Mesendoderm (in vitro differentiated cells): ENCODE data around the gene PTPN21.
A peak's percentile ranks its signal among the peaks of the same experiment; 100 is the strongest.

Experiments used
- DNase-seq: peaks from one replicate; pipeline ENCODE4 v3.0.0; 2013
- H2AK5ac ChIP-seq: 2 replicates; pipeline ENCODE4 v1.6.1; 2013; ENCODE audit warnings: low read length, inconsistent platforms
- H2BK120ac ChIP-seq: 2 replicates; pipeline ENCODE4 v1.6.1; 2013; ENCODE audit warnings: low read depth, mild to moderate bottlenecking, low read length, moderate library complexity, mixed read lengths
- H2BK15ac ChIP-seq: replicated peaks from 2 replicates; pipeline ENCODE4 v1.6.1; 2013; ENCODE audit warnings: low read depth, mild to moderate bottlenecking, moderate library complexity
- H2BK5ac ChIP-seq: 2 replicates; pipeline ENCODE4 v1.6.1; 2013; ENCODE audit warnings: low read length, inconsistent platforms
- H3K18ac ChIP-seq: 2 replicates; pipeline ENCODE4 v1.6.1; 2013; ENCODE audit warnings: mild to moderate bottlenecking, low read length, mixed read lengths
- H3K23ac ChIP-seq: one replicate; pipeline ENCODE4 v1.6.1; 2013; ENCODE audit warnings: low read length
- H3K27ac ChIP-seq: 2 replicates; pipeline ENCODE4 v1.5.1; 2013; ENCODE audit warnings: low read depth, mild to moderate bottlenecking, inconsistent platforms, low read length, moderate library complexity
- H3K27me3 ChIP-seq: 2 replicates; pipeline ENCODE4 v1.6.1; 2013; ENCODE audit warnings: low read length, control low read depth, mild to moderate bottlenecking, inconsistent platforms; ENCODE audit not compliant: insufficient read depth, poor library complexity
- H3K36me3 ChIP-seq: 2 replicates; pipeline ENCODE4 v1.6.1; 2013; ENCODE audit warnings: low read length, inconsistent platforms; ENCODE audit not compliant: control insufficient read depth, insufficient read depth
- H3K4ac ChIP-seq: one replicate; pipeline ENCODE4 v1.6.1; 2013; ENCODE audit warnings: low read depth, mild to moderate bottlenecking, low read length, moderate library complexity
- H3K4me1 ChIP-seq: 2 replicates; pipeline ENCODE4 v1.6.1; 2013; ENCODE audit warnings: low read depth, low read length, inconsistent platforms; ENCODE audit not compliant: control insufficient read depth
- H3K4me2 ChIP-seq: 2 replicates; pipeline ENCODE4 v1.6.1; 2013; ENCODE audit warnings: low read length
- H3K4me3 ChIP-seq: 2 replicates; pipeline ENCODE4 v1.5.1; 2013; ENCODE audit warnings: mild to moderate bottlenecking, low read length
- H3K56ac ChIP-seq: one replicate; pipeline ENCODE4 v1.6.1; 2013; ENCODE audit warnings: low read length
- H3K79me1 ChIP-seq: 2 replicates; pipeline ENCODE4 v1.6.1; 2013; ENCODE audit warnings: low read length, inconsistent platforms
- H3K79me2 ChIP-seq: 2 replicates; pipeline ENCODE4 v1.6.1; 2013; ENCODE audit warnings: mild to moderate bottlenecking, low read length; ENCODE audit not compliant: control insufficient read depth, insufficient read depth
- H3K9ac ChIP-seq: 2 replicates; pipeline ENCODE4 v1.6.1; 2013; ENCODE audit warnings: low read length, inconsistent platforms
- H4K5ac ChIP-seq: one replicate; pipeline ENCODE4 v1.6.1; 2013; ENCODE audit warnings: low read length
- H4K8ac ChIP-seq: one replicate; pipeline ENCODE4 v1.6.1; 2013; ENCODE audit warnings: low read depth, mild to moderate bottlenecking, control low read depth, low read length, moderate library complexity
- WGBS: extraction: QIAGEN DNeasy Blood & Tissue Kit; methylation state at CpG from one replicate; pipeline ENCODE4 v1.1.7; 2013; ENCODE audit warnings: low lambda C conversion rate, missing lambda C conversion rate; ENCODE audit not compliant: insufficient coverage; ENCODE audit errors: extremely low coverage; 5-methylcytosine and 5-hydroxymethylcytosine counted together

PTPN21 gene

DNA sequence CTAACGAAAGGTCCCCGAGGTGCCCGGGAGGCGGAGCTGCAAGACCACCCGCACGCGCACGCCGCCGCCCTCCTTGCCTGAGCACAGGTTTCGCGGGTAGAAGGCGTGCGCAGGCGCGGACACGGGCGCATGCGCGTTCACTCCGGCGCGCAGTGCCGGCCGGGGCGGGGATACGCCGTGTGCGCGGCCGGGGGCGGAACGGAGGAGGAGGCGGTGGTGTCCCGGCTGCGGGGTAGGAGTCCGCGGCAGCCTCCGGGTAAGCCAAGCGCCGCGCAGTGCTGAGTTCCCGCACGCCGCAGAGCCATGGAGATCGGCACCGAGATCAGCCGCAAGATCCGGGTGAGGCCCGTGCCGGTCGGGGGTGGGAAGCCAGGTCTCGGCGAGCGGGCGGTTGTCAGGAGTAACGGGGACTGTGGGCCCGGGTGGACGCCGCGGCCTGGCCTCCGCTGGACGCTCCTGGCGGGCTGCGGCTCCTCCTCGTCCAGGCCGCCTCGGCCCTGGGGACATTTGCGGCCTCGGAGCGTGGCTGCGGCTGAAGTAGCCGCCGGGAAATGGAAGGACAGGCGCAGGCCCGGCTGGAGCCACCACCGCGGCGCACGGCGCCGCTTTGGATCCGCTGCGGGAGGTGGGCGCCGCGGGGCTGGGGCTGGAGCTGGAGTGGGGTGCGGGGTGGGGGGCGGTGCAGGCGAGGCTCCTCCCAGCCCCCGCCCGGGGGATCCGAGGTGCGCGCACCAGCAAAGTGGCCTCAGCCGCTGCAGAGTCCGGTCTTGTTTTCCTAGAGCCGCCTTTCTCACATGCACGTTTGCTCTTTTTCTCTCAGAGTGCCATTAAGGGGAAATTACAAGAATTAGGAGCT is 8.3 kb upstream of the PTPN21 start, which contains the start of gene ZC3H14:
Gene ZC3H14, plus strand, starts transcription at position 207 of the 856 bp plus-strand sequence. Its CDS starts 97 bp downstream, at position 304.
- Histone ChIP-seq H3K4ac (peak within 1 kb of the TSS; percentile 40), H3K9ac (peak within 1 kb of the TSS; percentile 98), H3K79me1 (peaks cover 2% of the 10 kb centered on the region), H3K23ac (peak within 1 kb of the TSS; percentile 80), H2AK5ac (peak within 1 kb of the TSS; percentile 32), H3K4me2 (peak within 1 kb of the TSS; percentile 74), H3K36me3 (peaks cover 2% of the 10 kb centered on the region), H3K4me3 (peak within 1 kb of the TSS; percentile 98), H2BK5ac (peak within 1 kb of the TSS; percentile 88), H3K27me3 (no peaks in the 10 kb centered on the region), H3K56ac (peak within 1 kb of the TSS; percentile 99), H3K4me1 (peaks cover 5% of the 10 kb centered on the region), H4K8ac (no peak within 1 kb of the TSS), H3K18ac (peak within 1 kb of the TSS; percentile 97), H2BK15ac (no peak within 1 kb of the TSS), H2BK120ac (no peak within 1 kb of the TSS), H3K79me2 (peaks cover 16% of the 10 kb centered on the region), H3K27ac (peak within 1 kb of the TSS; percentile 97), H4K5ac (peak within 1 kb of the TSS; percentile 99)
- WGBS = no CpG with 5 or more reads among the region's 99 CpGs
- DNase-seq = peak; percentile 93

DNA sequence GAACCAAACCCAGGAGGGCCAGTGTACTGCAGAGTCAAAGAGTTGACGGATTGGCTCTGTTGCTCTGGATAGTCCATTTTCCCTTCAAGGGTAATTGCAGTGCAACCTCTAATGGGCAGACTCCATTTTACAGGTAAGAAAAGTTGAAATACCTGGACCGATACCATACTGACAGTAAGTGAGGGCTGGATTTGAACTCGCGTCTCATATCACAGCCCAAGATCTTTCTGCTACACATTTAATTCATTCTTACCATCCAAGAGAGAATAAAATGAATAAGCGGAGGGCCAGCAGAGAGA is 7.7 kb upstream of the PTPN21 start:
- Histone ChIP-seq H3K4me3 (peak overlapping the region; percentile 21), H3K4me2 (peak overlapping the region; percentile 74), H4K8ac (no peak overlapping the region), H3K9ac (peak overlapping the region; percentile 80), H4K5ac (peak overlapping the region; percentile 99), H3K4me1 (peaks cover 5% of the 10 kb centered on the region), H3K56ac (peak overlapping the region; percentile 85), H3K27me3 (no peaks in the 10 kb centered on the region), H2BK5ac (no peak overlapping the region), H2BK15ac (no peak overlapping the region), H3K36me3 (no peaks in the 10 kb centered on the region), H2BK120ac (no peak overlapping the region), H3K4ac (peak overlapping the region; percentile 40), H2AK5ac (no peak overlapping the region), H3K18ac (peak overlapping the region; percentile 22), H3K79me2 (peaks cover 16% of the 10 kb centered on the region), H3K23ac (peak overlapping the region; percentile 50), H3K79me1 (no peaks in the 10 kb centered on the region), H3K27ac (no peak overlapping the region)
- WGBS = no CpG with 5 or more reads among the region's 5 CpGs
- no peak for DNase-seq

DNA sequence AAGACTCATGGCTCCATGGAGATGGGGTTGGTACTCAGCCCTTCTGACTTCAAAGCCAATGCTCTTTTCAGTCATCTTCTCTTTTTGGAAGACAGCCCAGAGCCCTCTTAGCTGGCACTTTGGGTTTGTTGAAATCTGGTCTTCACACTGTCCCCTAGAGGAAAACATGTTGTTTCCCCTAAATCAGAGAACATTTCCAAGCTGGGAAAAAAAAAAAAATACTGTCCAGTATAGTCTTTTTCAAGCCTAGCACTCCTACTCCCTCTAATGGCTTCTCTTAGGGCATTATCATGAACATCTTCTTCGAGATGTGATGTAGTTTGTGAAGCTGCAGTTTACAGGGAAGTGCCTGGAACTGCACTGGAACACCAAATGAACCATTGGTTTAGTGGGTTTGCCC is 5.0 kb upstream of the PTPN21 start:
- no peak overlapping the region for H3K23ac ChIP-seq
- no peak overlapping the region for H2BK120ac ChIP-seq
- WGBS = no CpG with 5 or more reads among the region's 1 CpG
- H4K5ac ChIP-seq = no peak overlapping the region
- H3K79me2 ChIP-seq = peaks cover 13% of the 10 kb centered on the region
- no peaks in the 10 kb centered on the region for H3K36me3 ChIP-seq
- H3K4me1 ChIP-seq = peaks cover 5% of the 10 kb centered on the region
- no peak overlapping the region for H3K18ac ChIP-seq
- H3K4me2 ChIP-seq = no peak overlapping the region
- no peaks in the 10 kb centered on the region for H3K79me1 ChIP-seq
- no peak overlapping the region for H3K4me3 ChIP-seq
- H3K9ac ChIP-seq = no peak overlapping the region
- no peak overlapping the region for H2BK15ac ChIP-seq
- H3K56ac ChIP-seq = no peak overlapping the region
- DNase-seq = peak; percentile 52
- no peak overlapping the region for H3K27ac ChIP-seq
- no peak overlapping the region for H2AK5ac ChIP-seq
- H2BK5ac ChIP-seq = no peak overlapping the region
- no peaks in the 10 kb centered on the region for H3K27me3 ChIP-seq
- no peak overlapping the region for H3K4ac ChIP-seq
- H4K8ac ChIP-seq = no peak overlapping the region

DNA sequence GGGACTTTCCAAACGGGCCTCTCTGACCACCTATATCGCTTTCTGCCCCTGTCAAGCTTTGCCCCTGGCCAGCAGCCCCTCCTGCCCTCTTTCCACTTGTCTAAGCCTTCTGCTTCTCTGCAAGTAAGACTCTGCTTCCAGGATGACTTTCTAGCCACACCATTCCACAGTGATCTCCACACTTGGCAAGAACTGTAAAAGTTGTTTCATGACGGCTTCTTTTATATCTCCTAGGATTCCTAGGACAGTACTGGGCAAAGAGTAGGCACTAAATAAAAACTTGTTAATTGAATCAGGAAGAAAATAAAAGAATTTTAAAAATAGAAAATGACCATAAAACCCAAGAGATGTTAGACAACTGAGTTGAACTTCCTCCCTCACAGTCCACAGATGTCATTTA is 1.8 kb upstream of the PTPN21 start:
- Histone ChIP-seq H2AK5ac (no peak overlapping the region), H2BK120ac (no peak overlapping the region), H2BK15ac (no peak overlapping the region), H3K9ac (no peak overlapping the region), H3K56ac (no peak overlapping the region), H3K79me1 (peaks cover 2% of the 10 kb centered on the region), H3K27me3 (no peaks in the 10 kb centered on the region), H3K4ac (no peak overlapping the region), H3K4me2 (no peak overlapping the region), H3K36me3 (no peaks in the 10 kb centered on the region), H3K18ac (no peak overlapping the region), H4K8ac (no peak overlapping the region), H3K4me1 (no peaks in the 10 kb centered on the region), H3K23ac (no peak overlapping the region), H3K4me3 (no peak overlapping the region), H3K27ac (no peak overlapping the region), H3K79me2 (peaks cover 6% of the 10 kb centered on the region), H4K5ac (no peak overlapping the region), H2BK5ac (no peak overlapping the region)
- WGBS = no CpG with 5 or more reads among the region's 3 CpGs
- no peak for DNase-seq

DNA sequence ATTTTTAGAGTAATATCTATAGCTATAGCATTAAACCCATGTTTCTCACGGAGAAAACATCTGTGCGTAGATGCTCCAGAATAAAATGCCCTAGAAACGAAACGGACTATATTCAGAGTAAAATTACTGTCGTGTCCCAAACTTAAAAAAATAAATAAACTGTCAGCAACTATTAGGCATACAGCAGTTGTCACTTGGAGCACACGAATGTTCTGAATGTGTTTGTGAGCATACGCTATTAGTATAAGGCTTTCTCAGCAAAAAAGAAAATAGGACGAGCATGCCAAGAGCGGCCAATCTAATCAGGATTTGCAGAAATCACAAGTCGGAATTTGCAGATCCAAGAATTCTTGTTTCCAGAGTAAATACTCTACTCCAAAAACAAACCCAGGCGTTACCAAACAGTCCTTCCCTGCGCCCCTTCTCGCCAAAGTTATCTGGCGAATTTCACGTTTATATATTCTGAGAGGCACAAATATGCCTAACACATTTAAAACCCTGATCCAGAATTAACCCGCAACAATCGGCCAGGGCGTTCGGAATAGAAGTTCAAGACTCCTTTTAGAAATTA is 836 bp downstream of the PTPN21 start:
- no peak overlapping the region for H3K23ac ChIP-seq
- H2BK5ac ChIP-seq = no peak overlapping the region
- no CpG with 5 or more reads among the region's 19 CpGs for WGBS
- peak overlapping the region; percentile 56 for H3K9ac ChIP-seq
- H3K4me1 ChIP-seq = no peaks in the 10 kb centered on the region
- peak; percentile 23 for DNase-seq
- H3K79me2 ChIP-seq = peaks cover 6% of the 10 kb centered on the region
- no peak overlapping the region for H2BK15ac ChIP-seq
- H2BK120ac ChIP-seq = no peak overlapping the region
- peak overlapping the region; percentile 96 for H3K4ac ChIP-seq
- H3K56ac ChIP-seq = peak overlapping the region; percentile 70
- H3K79me1 ChIP-seq = peaks cover 2% of the 10 kb centered on the region
- H3K4me3 ChIP-seq = peak overlapping the region; percentile 66
- H4K5ac ChIP-seq = no peak overlapping the region
- H3K18ac ChIP-seq = peak overlapping the region; percentile 98
- H3K4me2 ChIP-seq = peak overlapping the region; percentile 87
- H3K27ac ChIP-seq = peak overlapping the region; percentile 92
- H2AK5ac ChIP-seq = no peak overlapping the region
- H3K36me3 ChIP-seq = no peaks in the 10 kb centered on the region
- no peaks in the 10 kb centered on the region for H3K27me3 ChIP-seq
- H4K8ac ChIP-seq = peak overlapping the region; percentile 99
